IPS-18a (cell line): ENCODE measurements around the gene AVPR2.

ENCODE experiments used
- H3K27ac ChIP-seq: one replicate; pipeline ENCODE4 v1.5.1; 2013; ENCODE audit warnings: low read length
- H3K27me3 ChIP-seq: one replicate; pipeline ENCODE4 v1.6.1; 2013; ENCODE audit warnings: mild to moderate bottlenecking, low read length; ENCODE audit not compliant: control insufficient read depth, insufficient read depth
- H3K36me3 ChIP-seq: one replicate; pipeline ENCODE4 v1.6.1; 2013; ENCODE audit warnings: low read depth, low read length; ENCODE audit not compliant: control insufficient read depth
- H3K4me1 ChIP-seq: one replicate; pipeline ENCODE4 v1.6.1; 2013; ENCODE audit warnings: low read depth, low read length; ENCODE audit not compliant: control insufficient read depth
- H3K4me3 ChIP-seq: one replicate; pipeline ENCODE4 v1.5.1; 2013; ENCODE audit warnings: low read length
- H3K9ac ChIP-seq: one replicate; pipeline ENCODE4 v1.6.1; 2013; ENCODE audit warnings: mild to moderate bottlenecking, low read length, moderate library complexity
- H3K9me3 ChIP-seq: one replicate; pipeline ENCODE4 v1.6.1; 2013; ENCODE audit warnings: low read depth, low read length; ENCODE audit not compliant: control insufficient read depth

Gene AVPR2

GRCh38 chrX:153909024-153909979 lies 4.8 kb downstream of the AVPR2 start:
- Histone ChIP-seq H3K4me1 (no peaks in the 10 kb centered on the region), H3K27ac (no peak overlapping the region), H3K9me3 (no peaks in the 10 kb centered on the region), H3K4me3 (no peak overlapping the region), H3K9ac (no peak overlapping the region), H3K36me3 (no peaks in the 10 kb centered on the region), H3K27me3 (no peaks in the 10 kb centered on the region)

GRCh38 chrX:153909980-153910360 lies 5.5 kb downstream of the AVPR2 start:
- no peaks in the 10 kb centered on the region for H3K9me3 ChIP-seq
- no peak overlapping the region for H3K27ac ChIP-seq

DNA sequence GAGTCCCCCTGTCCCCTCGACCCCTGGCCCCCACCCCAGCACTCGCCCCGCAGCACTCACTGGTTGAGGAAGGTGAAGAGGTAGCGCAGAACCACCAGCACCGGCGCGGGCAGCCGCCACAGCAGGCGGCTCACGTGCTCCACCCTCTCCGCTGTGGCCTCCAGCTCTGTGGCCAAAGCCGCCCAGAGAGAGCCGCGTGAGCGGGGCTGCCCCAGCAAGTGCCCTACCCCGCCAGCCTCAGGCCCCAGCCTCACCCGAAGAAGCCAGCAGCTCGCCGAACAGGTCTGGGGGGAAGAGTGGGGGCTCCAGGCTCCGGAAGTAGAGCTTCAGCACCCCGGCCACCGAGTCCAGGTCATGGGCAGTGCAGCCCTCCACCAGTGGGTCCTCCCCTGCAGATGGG lies 6.0 kb downstream of the AVPR2 start:
- Histone ChIP-seq H3K36me3 (no peaks in the 10 kb centered on the region), H3K9ac (no peak overlapping the region), H3K4me3 (no peak overlapping the region), H3K4me1 (no peaks in the 10 kb centered on the region), H3K27ac (no peak overlapping the region), H3K27me3 (no peaks in the 10 kb centered on the region), H3K9me3 (no peaks in the 10 kb centered on the region)

More at GRCh38 chrX:153909980-153910360, 5.5 kb downstream of the AVPR2 start:
- Histone ChIP-seq H3K4me1 (no peaks in the 10 kb centered on the region), H3K27me3 (no peaks in the 10 kb centered on the region), H3K4me3 (no peak overlapping the region), H3K36me3 (no peaks in the 10 kb centered on the region), H3K9ac (no peak overlapping the region)

- H3K36me3 ChIP-seq = no peaks in the 10 kb centered on the region
- H3K4me1 ChIP-seq = no peaks in the 10 kb centered on the region
- no peak overlapping the region for H3K9ac ChIP-seq
- no peaks in the 10 kb centered on the region for H3K27me3 ChIP-seq
- H3K9me3 ChIP-seq = no peaks in the 10 kb centered on the region
- H3K27ac ChIP-seq = no peak overlapping the region
- no peak overlapping the region for H3K4me3 ChIP-seq
These were observed 7.3 kb downstream of the AVPR2 start for GRCh38 chrX:153911798-153912197.

GRCh38 chrX:153913211-153913610 lies 8.7 kb downstream of the AVPR2 start:
- no peaks in the 10 kb centered on the region for H3K27me3 ChIP-seq
- H3K9ac ChIP-seq = no peak overlapping the region
- no peak overlapping the region for H3K27ac ChIP-seq
- no peaks in the 10 kb centered on the region for H3K36me3 ChIP-seq
- H3K9me3 ChIP-seq = no peaks in the 10 kb centered on the region
- no peak overlapping the region for H3K4me3 ChIP-seq
- no peaks in the 10 kb centered on the region for H3K4me1 ChIP-seq

GRCh38 chrX:153913701-153914100 lies 9.2 kb downstream of the AVPR2 start:
- H3K9me3 ChIP-seq = no peaks in the 10 kb centered on the region
- no peaks in the 10 kb centered on the region for H3K27me3 ChIP-seq
- no peaks in the 10 kb centered on the region for H3K36me3 ChIP-seq
- no peaks in the 10 kb centered on the region for H3K4me1 ChIP-seq
- H3K27ac ChIP-seq = no peak overlapping the region
- no peak overlapping the region for H3K4me3 ChIP-seq
- no peak overlapping the region for H3K9ac ChIP-seq

DNA sequence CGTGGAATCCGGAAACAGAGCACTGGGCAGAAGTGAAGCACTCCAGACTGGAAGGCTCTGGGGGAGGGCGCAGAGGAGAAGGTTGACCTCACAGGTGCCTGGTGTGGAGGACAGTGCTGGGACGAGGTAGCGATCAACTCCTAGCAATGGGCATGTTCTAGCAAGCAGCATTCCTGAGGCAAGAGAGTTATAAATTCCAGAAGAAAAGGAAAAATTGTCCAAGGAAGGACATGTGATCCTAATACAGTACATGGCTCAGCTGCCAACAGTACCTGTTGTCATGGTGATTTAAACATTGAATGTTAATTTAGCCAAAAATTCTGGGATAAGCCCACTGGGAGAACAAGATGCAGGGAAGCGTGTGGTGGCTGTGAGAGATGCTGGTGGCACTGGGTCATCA lies 13.4 kb downstream of the AVPR2 start:
- Histone ChIP-seq H3K36me3 (no peaks in the 10 kb centered on the region), H3K4me3 (no peak overlapping the region), H3K27ac (no peak overlapping the region), H3K27me3 (no peaks in the 10 kb centered on the region), H3K9me3 (peaks cover 2% of the 10 kb centered on the region), H3K4me1 (no peaks in the 10 kb centered on the region), H3K9ac (no peak overlapping the region)

GRCh38 chrX:153919281-153919680 lies 14.8 kb downstream of the AVPR2 start:
- no peaks in the 10 kb centered on the region for H3K27me3 ChIP-seq
- no peaks in the 10 kb centered on the region for H3K4me1 ChIP-seq
- H3K4me3 ChIP-seq = no peak overlapping the region
- no peak overlapping the region for H3K9ac ChIP-seq
- H3K36me3 ChIP-seq = no peaks in the 10 kb centered on the region
- no peak overlapping the region for H3K27ac ChIP-seq
- H3K9me3 ChIP-seq = peaks cover 2% of the 10 kb centered on the region

DNA sequence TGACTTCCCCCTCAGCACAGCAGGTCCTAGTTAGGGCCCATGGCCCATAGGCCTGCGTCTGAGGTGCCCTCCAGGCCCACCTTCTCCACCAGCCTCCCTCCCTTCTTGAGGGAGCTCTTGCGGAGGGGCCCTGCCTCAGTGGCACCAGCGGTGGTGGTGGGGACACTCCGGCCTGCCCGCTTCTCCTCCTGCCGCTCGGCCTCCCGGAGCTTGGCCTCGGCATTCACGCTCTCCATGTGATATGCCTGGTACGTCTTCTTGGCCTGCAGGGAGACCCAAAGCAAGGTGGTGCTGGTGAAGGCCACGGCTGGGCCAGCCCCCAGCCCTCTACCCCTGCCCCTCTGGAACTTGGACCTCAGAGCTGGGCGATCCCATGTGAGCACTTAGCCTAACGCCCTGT lies 16.1 kb downstream of the AVPR2 start:
- Histone ChIP-seq H3K27ac (no peak overlapping the region), H3K4me3 (no peak overlapping the region), H3K9ac (no peak overlapping the region), H3K27me3 (no peaks in the 10 kb centered on the region), H3K36me3 (no peaks in the 10 kb centered on the region), H3K9me3 (peaks cover 2% of the 10 kb centered on the region), H3K4me1 (peaks cover 1% of the 10 kb centered on the region)

DNA sequence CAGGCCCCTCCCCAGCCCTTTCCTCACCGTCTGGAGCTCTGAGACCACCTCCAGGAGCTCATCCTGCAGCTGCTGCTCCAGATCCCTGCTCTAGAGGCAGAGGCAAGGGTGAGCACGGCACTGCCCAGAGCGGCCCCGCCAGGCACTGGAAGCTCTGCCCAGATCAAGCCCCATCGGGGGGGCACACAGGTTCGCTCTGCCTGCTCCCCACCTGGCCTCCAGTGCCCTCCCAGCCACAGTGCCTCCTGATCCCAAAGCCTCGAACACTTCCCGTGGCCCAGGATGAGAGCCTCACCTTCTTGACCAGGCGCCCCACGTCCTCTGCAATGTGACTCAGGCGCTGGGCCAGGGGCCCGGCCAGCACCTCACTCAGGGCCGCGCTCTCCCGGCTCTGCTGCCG lies 16.6 kb downstream of the AVPR2 start:
- Histone ChIP-seq H3K27ac (no peak overlapping the region), H3K9me3 (peaks cover 2% of the 10 kb centered on the region), H3K4me1 (peaks cover 3% of the 10 kb centered on the region), H3K36me3 (no peaks in the 10 kb centered on the region), H3K27me3 (no peaks in the 10 kb centered on the region), H3K4me3 (no peak overlapping the region), H3K9ac (no peak overlapping the region)

DNA sequence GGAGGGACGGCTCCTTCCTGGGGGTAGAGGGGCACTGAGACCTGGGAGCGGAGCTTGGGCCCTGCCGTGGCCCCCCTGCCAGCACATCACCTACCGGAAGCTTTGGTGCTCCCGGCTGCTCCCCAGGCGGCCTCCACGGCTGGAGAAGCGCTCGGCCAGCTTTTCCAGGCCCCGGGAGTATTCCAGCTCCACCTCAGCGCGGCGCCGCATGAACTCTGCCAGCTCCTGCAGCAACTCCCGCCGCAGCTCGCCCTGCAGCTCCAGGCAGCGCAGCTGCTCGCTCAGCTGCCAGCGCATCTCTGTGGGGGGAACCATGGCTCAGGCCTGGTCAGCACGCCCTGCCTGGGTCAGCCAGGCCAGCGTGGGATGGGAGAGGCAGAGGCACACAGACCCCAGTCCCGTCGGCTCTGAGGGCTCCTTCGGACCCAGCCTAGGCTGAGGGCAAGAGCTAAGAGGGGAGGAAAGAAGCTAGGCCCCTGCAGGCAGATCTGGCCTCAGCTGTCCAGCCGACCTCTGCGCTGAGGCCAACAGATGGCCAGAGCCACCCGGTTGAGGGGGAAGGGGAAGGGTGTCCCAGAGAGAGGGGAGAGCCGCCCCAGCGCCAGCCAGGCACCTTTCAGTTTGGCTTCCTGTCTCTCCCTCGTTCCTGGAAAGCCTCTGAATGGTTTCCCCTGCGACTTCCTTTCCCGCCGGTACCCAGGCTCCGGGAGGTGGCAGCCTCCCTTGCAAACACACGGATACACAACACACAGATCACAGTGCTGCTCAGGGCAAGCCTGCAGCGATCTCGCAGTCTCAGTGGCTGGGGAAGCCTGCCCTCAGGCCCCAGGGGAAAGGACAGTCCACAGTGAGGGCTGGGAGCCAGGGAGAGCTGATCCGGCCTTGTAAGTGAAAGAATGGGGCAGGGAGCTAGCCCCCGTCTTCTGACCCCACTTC lies 17.3 kb downstream of the AVPR2 start:
- peaks cover 3% of the 10 kb centered on the region for H3K4me1 ChIP-seq
- H3K27ac ChIP-seq = no peak overlapping the region
- peaks cover 2% of the 10 kb centered on the region for H3K9me3 ChIP-seq
- H3K27me3 ChIP-seq = no peaks in the 10 kb centered on the region
- H3K36me3 ChIP-seq = no peaks in the 10 kb centered on the region
- no peak overlapping the region for H3K9ac ChIP-seq
- no peak overlapping the region for H3K4me3 ChIP-seq
